B cell (primary cell): ENCODE results near the gene TNKS1BP1. TPM values are rescaled to one million over a fixed set of nuclear protein-coding genes. Genes with fewer than 3 reads are reported as not detected.

ENCODE experiments used
- ATAC-seq: fragments of 200-7000 bp; cut with Tn5 transposase; one replicate; pipeline ENCODE4 v1.10.0; 2021; ENCODE audit warnings: low read depth, mild to moderate bottlenecking, moderate number of reproducible peaks, moderate library complexity
- CTCF ChIA-PET: fragments of 350-600 bp; sonication (Branson Sonifier 250); formaldehyde crosslinking; loops from one replicate; lab custom pipeline; 2021; ENCODE audit warnings: antibody characterized with exemption, inconsistent platforms; lab: Charles Lee
- POLR2A ChIA-PET: fragments of 350-600 bp; sonication (Branson Sonifier 250); formaldehyde crosslinking; loops from one replicate; lab custom pipeline; 2021; ENCODE audit warnings: antibody characterized with exemption; lab: Charles Lee
- DNase-seq: peaks from one replicate; pipeline ENCODE4 v3.0.0; 2013
- H2AFZ ChIP-seq: 2 replicates; pipeline ENCODE4 v1.6.1; 2012; ENCODE audit warnings: mild to moderate bottlenecking, low read depth, low read length; ENCODE audit not compliant: insufficient read depth, poor library complexity, severe bottlenecking
- H3K27ac ChIP-seq, 2 donors: 1 replicate in 1 of 2; 2 replicates in 1 of 2; pipeline ENCODE4 v1.5.1; 2012 to 2013; ENCODE audit warnings: low read length in 2 of 2, mild to moderate bottlenecking in 2 of 2, moderate library complexity in 1 of 2
- H3K27me3 ChIP-seq, 4 experiments: fragments of 200-600 bp in 1 of 4; sonication (generic) in 1 of 4; replicated peaks in 1 of 4; 1 replicate in 2 of 4; 2 replicates in 2 of 4; pipeline versions ENCODE4 v1.6.1 to v1.7.0; 2013 to 2016; ENCODE audit warnings: low read length in 3 of 4, mild to moderate bottlenecking in 2 of 4, mixed read lengths in 1 of 4, moderate library complexity in 1 of 4; ENCODE audit not compliant: insufficient read depth in 4 of 4, control insufficient read depth in 3 of 4; ENCODE audit errors: control extremely low read depth in 1 of 4
- H3K36me3 ChIP-seq, 2 experiments: replicated peaks in 1 of 2; 1 replicate in 1 of 2; 2 replicates in 1 of 2; pipeline versions ENCODE4 v1.6.1 to v1.7.1; 2013; ENCODE audit warnings: low read length in 1 of 2; ENCODE audit not compliant: insufficient read depth in 2 of 2, control insufficient read depth in 1 of 2; ENCODE audit errors: control extremely low read depth in 1 of 2, extremely low read depth in 1 of 2
- H3K4me1 ChIP-seq, 2 donors: fragments of 200-600 bp in 1 of 2; sonication (generic) in 1 of 2; 1 replicate in 1 of 2; 2 replicates in 1 of 2; pipeline versions ENCODE4 v1.5.1 to v1.6.1; 2013 to 2017; ENCODE audit warnings: low read length in 2 of 2; ENCODE audit not compliant: control insufficient read depth in 2 of 2, insufficient read depth in 2 of 2
- H3K4me2 ChIP-seq: replicated peaks from 2 replicates; pipeline ENCODE3; 2012; ENCODE audit warnings: mild to moderate bottlenecking, low read depth, low read length; ENCODE audit not compliant: poor library complexity, severe bottlenecking
- H3K4me3 ChIP-seq, 5 experiments: fragments of 200-600 bp in 1 of 5; sonication (generic) in 1 of 5; 1 replicate in 3 of 5; 2 replicates in 2 of 5; pipeline versions ENCODE4 v1.5.1 to v1.7.0; 2011 to 2016; ENCODE audit warnings: low read length in 4 of 5, mild to moderate bottlenecking in 4 of 5, low read depth in 2 of 5, control low read depth in 1 of 5, moderate library complexity in 1 of 5; ENCODE audit not compliant: insufficient read depth in 1 of 5; ENCODE audit errors: control extremely low read depth in 1 of 5, extremely low read depth in 1 of 5
- H3K79me2 ChIP-seq: fragments of 200-600 bp; sonication (generic); one replicate; pipeline ENCODE4 v1.6.0; 2016; ENCODE audit warnings: low read length; ENCODE audit not compliant: control insufficient read depth, insufficient read depth
- H3K9ac ChIP-seq: fragments of 200-600 bp; sonication (generic); 2 replicates; pipeline ENCODE4 v1.6.1; 2017; ENCODE audit warnings: mild to moderate bottlenecking, low read length, moderate library complexity
- H3K9me3 ChIP-seq, 3 donors: one replicate each; pipeline versions ENCODE4 v1.6.1 to v1.7.1; 2013; ENCODE audit warnings: low read length in 2 of 3; ENCODE audit not compliant: control insufficient read depth in 2 of 3, insufficient read depth in 1 of 3; ENCODE audit errors: control extremely low read depth in 1 of 3
- H4K20me1 ChIP-seq: 2 replicates; pipeline ENCODE4 v1.6.0; 2012; ENCODE audit warnings: mild to moderate bottlenecking, low read length; ENCODE audit not compliant: insufficient read depth, control insufficient read depth, poor library complexity, severe bottlenecking
- H3K27ac Mint-ChIP-seq: one replicate; pipeline ENCODE4 v1.8.0; 2021; ENCODE audit warnings: mixed read lengths
- H3K27me3 Mint-ChIP-seq: one replicate; pipeline ENCODE4 v1.8.0; 2021; ENCODE audit warnings: mixed read lengths
- H3K4me1 Mint-ChIP-seq: one replicate; pipeline ENCODE4 v1.8.0; 2021; ENCODE audit warnings: mixed read lengths
- H3K4me3 Mint-ChIP-seq: one replicate; pipeline ENCODE4 v1.8.0; 2021; ENCODE audit warnings: mixed read lengths
- H3K9me3 Mint-ChIP-seq: one replicate; pipeline ENCODE4 v1.8.0; 2022; ENCODE audit warnings: mixed read lengths; ENCODE audit not compliant: insufficient read depth
- CTCF ChIP-seq: fragments of 200-600 bp; IDR thresholded peaks from one replicate; pipeline ENCODE4 v1.8.0; 2022; ENCODE audit warnings: antibody characterized with exemption, mild to moderate bottlenecking
- EZH2 ChIP-seq: IDR thresholded peaks from 2 replicates; pipeline ENCODE4 v1.6.1; 2012; ENCODE audit warnings: borderline replicate concordance, low read depth, mild to moderate bottlenecking, moderate library complexity, low read length; ENCODE audit not compliant: insufficient read depth, poor library complexity, severe bottlenecking
- WGBS: methylation state at CpG from one replicate; pipeline ENCODE4 v1.1.5; 2013; ENCODE audit warnings: missing lambda C conversion rate; ENCODE audit not compliant: insufficient coverage; 5-methylcytosine and 5-hydroxymethylcytosine counted together
- intact Hi-C: fragments of 100-400 bp; cut with micrococcal nuclease; formaldehyde crosslinking; loops from one replicate; pipeline ENCODE4 v1.10.0; 2022
- polyA plus RNA-seq: library from polyadenylated mRNA; depleted of rRNA; stranded (reverse); fragments of >200 nt; gene quantifications from 2 replicates; pipeline ENCODE4 v1.2.3, GENCODE V29; 2012
- total RNA-seq, 2 donors: library from RNA; stranded (reverse); fragments of 120-200 nt in 1 of 2; gene quantifications; 1 replicate in 1 of 2; 2 replicates in 1 of 2; pipeline versions ENCODE4 v1.2.3 to v1.2.4, GENCODE V29; 2013 to 2022

TNKS1BP1 gene
- total and polyA plus RNA-seq, 2 donors (not counting 1 experiment from before 2014, with no cell fraction given) = 2.2 to 12.2 TPM

GRCh38 chr11:57335343-57336110, 10.8 kb upstream of the TNKS1BP1 start, which contains the start of gene SSRP1:
SSRP1 (minus strand) TSS chr11:57335892; CDS start chr11:57335121, 771 bp downstream.
- H2AFZ ChIP-seq = peak within 1 kb of the TSS; percentile 98
- 0% methylated on average over 52 of the region's 69 CpGs for WGBS
- Mint-ChIP-seq H3K9me3 (no peaks in the 10 kb centered on the region), H3K4me1 (peaks cover 27% of the 10 kb centered on the region), H3K27ac (peak within 1 kb of the TSS; percentile 99), H3K27me3 (peaks cover 5% of the 10 kb centered on the region), H3K4me3 (peak within 1 kb of the TSS; percentile 97)
- ChIA-PET POLR2A (interaction anchor here (0.6 to 3.8 kb wide), 6 partner anchors 10 to 331 kb away, joined by 3 to 41 read pairs (median 4); partner anchors contain the start of gene TNKS1BP1), CTCF (interaction anchor here (1.0 to 3.7 kb wide), 8 partner anchors 10 to 465 kb away, joined by 3 to 24 read pairs (median 3); partner anchors contain the start of gene TNKS1BP1)
- H4K20me1 ChIP-seq = no peaks in the 10 kb centered on the region
- peak within 1 kb of the TSS; percentile 61 to 87 (median 83) for H3K4me3 ChIP-seq
- no peak for TF ChIP-seq EZH2
- TF ChIP-seq CTCF = no peak
- peak; percentile 91 for DNase-seq
- peaks cover 17 to 23% of the 10 kb centered on the region in 2 donors for H3K4me1 ChIP-seq
- H3K9me3 ChIP-seq = no peaks in the 10 kb centered on the region
- H3K36me3 ChIP-seq = peaks cover 0 to 35% of the 10 kb centered on the region in 2 experiments
- intact Hi-C loops = loop anchor here (1.0 to 5.0 kb wide), 7 partner anchors 10 to 377 kb away; partner anchors contain the start of genes MED19, SLC43A3, TIMM10 and TMX2
- H3K27me3 ChIP-seq = no peaks in the 10 kb centered on the region
- H3K4me2 ChIP-seq = peak within 1 kb of the TSS; percentile 87
- H3K27ac ChIP-seq = peak within 1 kb of the TSS; percentile 74 to 87
- peak within 1 kb of the TSS; percentile 94 for H3K9ac ChIP-seq
- H3K79me2 ChIP-seq = peaks cover 31% of the 10 kb centered on the region
- ATAC-seq = peak; percentile 96
